Mammary epithelial cell (primary cell): ENCODE results near the gene GATA6.

Source experiments
- CTCF ChIP-seq, 2 donors: IDR thresholded peaks in 1 of 2; conservative IDR thresholded peaks in 1 of 2; 2 replicates each; pipeline ENCODE4 v1.5.1; 2011 to 2012; ENCODE audit warnings: inconsistent platforms in 2 of 2, low read length in 2 of 2, mild to moderate bottlenecking in 2 of 2, control low read depth in 1 of 2, low read depth in 1 of 2; ENCODE audit not compliant: insufficient read depth in 1 of 2; ENCODE audit errors: extremely low read depth in 1 of 2
- EZH2 ChIP-seq: IDR thresholded peaks from 2 replicates; pipeline ENCODE4 v1.6.1; 2012; ENCODE audit warnings: low read length, inconsistent platforms, borderline replicate concordance

GRCh38 chr18:22152093-22152492 lies 17.3 kb upstream of the GATA6 start:
- TF ChIP-seq CTCF (conservative IDR thresholded peaks at IDR 0.05 in 1 of 2, IDR thresholded peaks at IDR 0.05 in 1 of 2; ENCODE audit: extremely low read depth in 1 of 2, insufficient read depth in 1 of 2, low read depth in 1 of 2, low read length in 2 of 2) (no peak), EZH2 (no peak)
